Breast epithelium (tissue), 4 donors: ENCODE measurements around the gene TRIM52. TPM values are rescaled to one million over a fixed set of nuclear protein-coding genes. Genes with fewer than 3 reads are reported as not detected.
"Not testable (repeated sequence)": the region's sequence is repeated elsewhere in the genome, so short reads cannot be mapped to it uniquely, and the experiment has no call there.

ENCODE experiments used
- DNase-seq, 2 donors: peaks; one replicate each; pipeline ENCODE4 v3.0.0-alpha.2; 2019; ENCODE audit warnings: low spot score in 2 of 2
- H3K27ac ChIP-seq, 2 donors: fragments of 200-600 bp; sonication (generic) in 1 of 2; one replicate each; pipeline ENCODE4 v1.5.1; 2016 to 2019; ENCODE audit warnings: mild to moderate bottlenecking in 1 of 2
- H3K27me3 ChIP-seq, 2 donors: fragments of 200-600 bp; sonication (generic) in 1 of 2; one replicate each; pipeline versions ENCODE4 v1.5.1 to v1.6.0; 2017 to 2019; ENCODE audit warnings: control low read depth in 1 of 2, mild to moderate bottlenecking in 1 of 2
- H3K36me3 ChIP-seq: fragments of 200-600 bp; one replicate; pipeline ENCODE4 v1.5.1; 2019
- H3K4me1 ChIP-seq, 2 donors: fragments of 200-600 bp; sonication (generic); one replicate each; pipeline ENCODE4 v1.5.1; 2016 to 2019; ENCODE audit warnings: control low read depth in 1 of 2
- H3K4me3 ChIP-seq, 3 donors: fragments of 200-600 bp; sonication (generic); 1 replicate in 2 of 3; 2 replicates in 1 of 3; pipeline ENCODE4 v1.5.1; 2016 to 2019; ENCODE audit warnings: mild to moderate bottlenecking in 3 of 3, moderate library complexity in 2 of 3
- H3K9me3 ChIP-seq, 2 donors: fragments of 200-600 bp; sonication (generic) in 1 of 2; one replicate each; pipeline ENCODE4 v1.5.1; 2016 to 2019; ENCODE audit warnings: control low read depth in 1 of 2
- POLR2A ChIP-seq: fragments of 450-650 bp; IDR thresholded peaks from one replicate; pipeline ENCODE4 v1.6.1; 2016; ENCODE audit warnings: antibody characterized with exemption, mild to moderate bottlenecking, moderate library complexity
- POLR2AphosphoS5 ChIP-seq, 3 donors: sonication (generic); formaldehyde crosslinking; IDR thresholded peaks; one replicate each; pipeline ENCODE4 v1.6.1; 2017; ENCODE audit warnings: antibody characterized with exemption in 3 of 3
- intact Hi-C: fragments of 100-400 bp; cut with DNase I; formaldehyde crosslinking; loops from one replicate; pipeline ENCODE4 v1.15.1; 2023; ENCODE audit warnings: low total_unique reads
- total RNA-seq, 3 donors: library from RNA; depleted of rRNA; stranded (reverse); fragments of >200 nt; gene quantifications; one replicate each; pipeline ENCODE4 v1.1.0, GENCODE V29; 2016
- TF ChIP-seq, protein P1 (sequence below), 3 donors: fragments of 450-650 bp; IDR thresholded peaks; one replicate each; pipeline ENCODE4 v1.5.1; 2016 to 2017; ENCODE audit warnings: antibody characterized with exemption in 3 of 3, mild to moderate bottlenecking in 3 of 3, moderate library complexity in 3 of 3

Gene TRIM52
- 10 to 100 TPM; 12.8 to 18.6 (median 18.4) TPM for total RNA-seq

DNA sequence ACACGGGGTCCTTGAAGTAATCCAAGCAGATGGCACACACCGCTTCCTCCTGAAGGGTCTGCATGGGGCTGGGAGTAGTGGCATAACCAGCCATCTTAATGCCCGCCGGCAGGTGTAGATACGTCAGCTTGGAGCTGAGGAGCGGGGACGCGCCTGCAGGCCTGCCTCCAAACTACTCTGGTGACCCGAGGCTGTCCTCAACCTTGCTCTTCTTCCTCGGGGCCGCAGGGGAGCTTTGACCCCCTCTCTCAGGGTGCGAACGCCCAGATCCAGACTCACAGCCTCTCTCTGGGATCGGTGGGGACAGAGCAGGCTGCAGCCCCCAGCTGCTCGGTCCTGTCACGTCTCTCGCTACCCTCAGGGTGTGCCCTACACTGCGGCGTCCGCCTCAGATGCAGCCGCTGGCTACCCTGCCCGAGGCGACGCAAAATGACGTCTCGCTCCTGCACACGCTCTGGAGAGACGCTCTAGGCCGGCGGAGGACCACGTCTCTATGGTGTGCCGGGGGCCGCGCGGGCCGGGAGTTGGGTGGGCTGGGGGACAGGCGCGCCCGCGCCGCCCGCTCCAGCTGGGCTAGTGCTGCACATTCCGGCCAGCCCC, at the start of gene TRIM52:
TRIM52 (minus strand) TSS at position 424 of the 600 bp plus-strand sequence; CDS start at position 94, 330 bp downstream.
- H3K27me3 ChIP-seq, result no peaks in the 10 kb centered on the region
- intact Hi-C loops, result no loop called here
- H3K27ac ChIP-seq, result peak within 1 kb of the TSS; percentile 99 to 100
- H3K4me1 ChIP-seq, result peaks cover 0 to 10% of the 10 kb centered on the region in 2 donors
- DNase-seq, result peak; percentile 71 to 75
- no peaks in the 10 kb centered on the region for H3K9me3 ChIP-seq
- no peaks in the 10 kb centered on the region for H3K36me3 ChIP-seq
- peak within 1 kb of the TSS; percentile 92 to 99 (median 94) for H3K4me3 ChIP-seq
- TF ChIP-seq POLR2A, result peak; percentile 32
- TF ChIP-seq POLR2AphosphoS5 (IDR thresholded peaks at IDR 0.05), result peak; percentile 74 to 83 (median 81)
- TF ChIP-seq, protein P1, sequence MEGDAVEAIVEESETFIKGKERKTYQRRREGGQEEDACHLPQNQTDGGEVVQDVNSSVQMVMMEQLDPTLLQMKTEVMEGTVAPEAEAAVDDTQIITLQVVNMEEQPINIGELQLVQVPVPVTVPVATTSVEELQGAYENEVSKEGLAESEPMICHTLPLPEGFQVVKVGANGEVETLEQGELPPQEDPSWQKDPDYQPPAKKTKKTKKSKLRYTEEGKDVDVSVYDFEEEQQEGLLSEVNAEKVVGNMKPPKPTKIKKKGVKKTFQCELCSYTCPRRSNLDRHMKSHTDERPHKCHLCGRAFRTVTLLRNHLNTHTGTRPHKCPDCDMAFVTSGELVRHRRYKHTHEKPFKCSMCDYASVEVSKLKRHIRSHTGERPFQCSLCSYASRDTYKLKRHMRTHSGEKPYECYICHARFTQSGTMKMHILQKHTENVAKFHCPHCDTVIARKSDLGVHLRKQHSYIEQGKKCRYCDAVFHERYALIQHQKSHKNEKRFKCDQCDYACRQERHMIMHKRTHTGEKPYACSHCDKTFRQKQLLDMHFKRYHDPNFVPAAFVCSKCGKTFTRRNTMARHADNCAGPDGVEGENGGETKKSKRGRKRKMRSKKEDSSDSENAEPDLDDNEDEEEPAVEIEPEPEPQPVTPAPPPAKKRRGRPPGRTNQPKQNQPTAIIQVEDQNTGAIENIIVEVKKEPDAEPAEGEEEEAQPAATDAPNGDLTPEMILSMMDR (IDR thresholded peaks at IDR 0.05), result peak in 1 of 3 donors; percentile 8

DNA sequence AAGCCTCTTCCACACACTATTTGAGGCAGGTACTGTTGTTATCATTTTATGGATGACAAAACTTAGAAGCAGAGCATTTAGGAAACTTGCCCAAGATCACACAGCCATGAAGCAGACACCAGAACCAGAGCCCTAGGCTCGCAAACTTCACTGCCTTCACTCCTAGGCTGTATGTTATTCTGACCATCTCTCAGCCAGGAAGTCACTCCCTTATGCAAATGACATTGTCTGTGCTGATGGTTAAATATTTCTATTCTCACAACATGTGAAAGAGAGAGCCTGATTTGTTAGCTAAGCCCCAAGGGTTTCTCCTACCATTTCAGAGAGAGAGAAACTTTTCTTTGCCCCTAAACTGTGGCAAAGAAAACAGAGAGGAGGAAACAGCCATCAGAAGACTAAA, 26.4 kb upstream of the TRIM52 start:
- H3K27ac ChIP-seq, H3K9me3 ChIP-seq, DNase-seq, intact Hi-C loops, H3K36me3 ChIP-seq, H3K4me3 ChIP-seq, H3K27me3 ChIP-seq, H3K4me1 ChIP-seq: not testable (repeated sequence)

DNA sequence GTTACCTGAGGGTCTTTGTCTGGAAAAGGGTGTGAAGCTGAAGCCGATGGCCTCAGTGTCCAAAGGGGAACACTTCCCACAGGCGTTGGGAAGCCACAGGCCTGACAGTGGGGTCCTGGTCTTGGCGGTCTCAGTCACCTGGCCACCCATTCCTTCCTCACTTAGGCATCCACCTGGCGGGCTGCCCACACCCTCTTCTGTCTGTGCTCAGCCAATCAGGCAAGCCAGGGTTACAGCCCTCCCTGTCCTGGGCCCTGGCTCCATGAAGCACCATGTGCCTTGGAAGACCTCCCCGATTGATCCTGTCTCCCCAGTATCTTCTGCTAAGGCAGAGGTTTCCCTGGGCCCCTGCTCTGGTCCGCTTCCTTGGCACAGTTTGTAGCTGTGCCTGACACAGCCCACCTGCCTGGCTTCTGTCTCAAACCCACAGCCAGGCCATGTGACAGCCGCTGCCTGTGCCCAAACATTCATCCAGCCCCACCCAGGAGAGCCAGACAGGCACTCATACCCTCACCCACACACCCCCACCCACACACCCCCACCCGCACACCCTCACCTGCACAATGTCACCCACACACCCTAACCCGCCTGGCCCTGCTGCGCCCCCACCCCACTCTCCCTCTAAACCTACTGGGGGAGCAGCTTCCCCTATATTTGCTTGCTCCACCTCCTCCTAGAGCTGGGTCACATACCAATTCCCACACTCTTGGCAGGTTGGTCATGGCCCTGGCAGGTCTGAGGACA, 25.2 kb upstream of the TRIM52 start:
- H3K9me3 ChIP-seq, H3K27ac ChIP-seq, H3K27me3 ChIP-seq, H3K4me1 ChIP-seq, H3K4me3 ChIP-seq, DNase-seq, H3K36me3 ChIP-seq, intact Hi-C loops: not testable (repeated sequence)

DNA sequence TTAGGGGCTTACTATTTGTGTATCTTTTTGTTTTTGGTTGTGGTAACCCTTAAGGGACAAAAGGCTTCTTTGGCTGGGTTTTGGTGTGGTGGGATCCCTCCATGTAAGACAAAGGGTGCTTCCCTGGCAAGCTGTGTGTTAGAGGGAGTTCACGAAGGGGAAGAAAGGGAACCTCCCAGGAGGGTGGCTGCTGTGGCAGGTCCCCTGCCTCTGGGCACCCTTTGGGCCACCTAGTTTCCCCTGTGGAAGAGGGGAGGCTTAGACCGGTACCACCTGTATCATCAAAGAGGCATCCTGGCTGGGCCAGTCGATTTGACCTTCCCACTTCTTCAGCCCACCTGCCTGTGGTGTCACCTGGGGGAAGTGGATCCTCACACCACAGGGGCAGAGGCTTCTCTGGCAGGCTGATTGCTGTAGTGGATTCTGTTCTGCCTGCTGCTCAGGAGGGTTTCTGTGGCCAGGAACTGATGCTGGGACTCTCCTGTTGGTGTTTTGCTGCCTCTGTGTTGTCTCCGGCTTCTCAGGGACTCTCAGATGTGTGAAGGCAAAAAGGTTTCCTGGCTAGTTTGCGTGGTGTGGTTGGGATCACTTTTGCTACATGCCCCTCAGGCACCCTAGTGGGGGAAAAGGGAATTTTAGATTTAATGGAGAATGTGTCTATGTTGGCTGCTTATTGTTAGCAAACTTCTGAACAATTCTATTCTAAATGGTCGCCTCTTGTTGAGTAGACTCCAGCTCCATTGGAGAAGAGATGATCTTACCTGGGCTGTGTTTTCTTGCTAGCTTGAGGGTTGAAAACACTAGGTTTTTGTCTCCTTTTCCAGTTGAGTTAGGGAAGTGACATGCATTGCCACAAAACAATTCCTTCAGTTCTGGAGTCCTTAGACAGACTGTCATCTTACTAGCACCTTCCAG, 23.2 kb upstream of the TRIM52 start:
- H3K27ac ChIP-seq, H3K4me1 ChIP-seq, intact Hi-C loops, H3K4me3 ChIP-seq, H3K27me3 ChIP-seq, H3K36me3 ChIP-seq, H3K9me3 ChIP-seq, DNase-seq: not testable (repeated sequence)

DNA sequence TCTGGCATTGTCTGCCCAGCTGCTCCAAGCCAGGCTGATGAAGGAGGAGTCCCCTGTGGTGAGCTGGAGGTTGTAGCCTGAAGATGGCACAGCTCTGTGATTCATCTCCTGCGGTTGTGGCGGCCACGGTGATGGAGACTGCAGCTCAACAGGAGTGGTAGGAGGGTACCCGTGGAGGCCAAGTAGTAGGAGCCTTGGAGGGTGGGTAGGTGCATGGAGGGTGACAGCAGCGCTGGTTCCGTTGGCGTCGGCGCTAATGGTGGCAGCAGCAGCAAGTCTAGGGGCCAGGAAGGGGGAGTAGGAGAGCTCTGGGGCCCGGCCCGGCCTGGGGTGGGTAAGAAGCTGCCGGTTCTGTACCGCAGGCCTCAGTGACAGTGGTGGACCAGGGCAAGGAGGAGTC, 22.4 kb upstream of the TRIM52 start:
- Histone ChIP-seq H3K4me1 (no peaks in the 10 kb centered on the region), H3K27ac (no peak overlapping the region), H3K4me3 (no peak overlapping the region), H3K27me3 (no peaks in the 10 kb centered on the region), H3K9me3 (no peaks in the 10 kb centered on the region), H3K36me3 (no peaks in the 10 kb centered on the region)
- DNase-seq, result no peak
- TF ChIP-seq, protein P1 (IDR thresholded peaks at IDR 0.05), result no peak
- TF ChIP-seq POLR2A (no peak), POLR2AphosphoS5 (IDR thresholded peaks at IDR 0.05) (no peak)
- intact Hi-C loops, result no loop called here

DNA sequence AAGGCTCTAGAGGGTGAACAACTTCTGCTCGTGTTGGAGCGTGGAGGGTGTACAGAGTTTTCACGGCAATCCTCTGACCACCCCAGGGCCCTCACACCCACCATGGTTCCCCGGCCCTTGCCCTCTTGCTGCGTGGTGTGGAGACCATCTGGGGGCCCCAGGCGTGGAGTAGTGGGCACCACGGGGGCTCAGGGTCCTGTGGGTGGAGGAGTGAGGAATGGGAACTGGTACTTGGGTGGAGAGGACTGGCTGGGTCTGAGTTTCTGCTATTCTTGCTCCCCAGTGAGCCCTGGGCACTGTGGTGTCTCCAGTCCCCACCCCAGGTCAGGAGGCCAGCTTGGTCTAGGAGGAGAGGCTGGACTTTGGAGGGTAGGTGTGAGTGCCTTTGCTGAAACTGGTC, 21.9 kb upstream of the TRIM52 start:
- Histone ChIP-seq H3K27me3 (no peaks in the 10 kb centered on the region), H3K4me3 (no peak overlapping the region), H3K4me1 (no peaks in the 10 kb centered on the region), H3K27ac (no peak overlapping the region), H3K36me3 (no peaks in the 10 kb centered on the region), H3K9me3 (no peaks in the 10 kb centered on the region)
- intact Hi-C loops, result no loop called here
- no peak for DNase-seq
- TF ChIP-seq POLR2A (no peak), POLR2AphosphoS5 (IDR thresholded peaks at IDR 0.05) (no peak)
- TF ChIP-seq, protein P1 (IDR thresholded peaks at IDR 0.05), result no peak

DNA sequence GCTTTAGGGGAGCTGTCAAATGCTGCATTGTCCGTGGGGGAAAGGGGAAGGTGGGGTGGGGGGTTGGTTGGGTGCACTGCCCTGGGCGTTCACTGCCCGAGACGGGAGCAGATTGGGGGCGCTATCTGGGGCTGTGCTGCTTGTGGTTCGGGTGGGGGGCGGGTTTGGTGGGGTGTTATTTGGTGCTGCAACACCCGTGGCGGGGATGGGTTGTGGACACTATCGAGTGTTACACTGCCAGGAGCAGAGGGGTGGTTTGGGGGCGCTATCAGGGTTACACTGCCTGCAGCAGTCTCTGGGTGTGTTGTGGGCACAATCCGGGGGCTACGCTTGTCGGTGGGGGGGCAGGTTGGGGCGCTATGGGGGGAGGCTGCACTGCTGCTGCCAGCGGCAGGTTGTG, 21.5 kb upstream of the TRIM52 start:
- intact Hi-C loops, H3K27ac ChIP-seq, H3K36me3 ChIP-seq, H3K27me3 ChIP-seq, H3K9me3 ChIP-seq, DNase-seq, H3K4me3 ChIP-seq, H3K4me1 ChIP-seq: not testable (repeated sequence)
